Erythroblast (primary cell): ENCODE results near the gene ARHGAP24.

Source experiments
- GATA1 ChIP-seq: IDR thresholded peaks from 2 replicates; pipeline ENCODE4 v1.6.1; 2011; ENCODE audit warnings: low read depth, mild to moderate bottlenecking, control low read depth, low read length, moderate library complexity
- POLR2A ChIP-seq: IDR thresholded peaks from 2 replicates; pipeline ENCODE4 v1.6.1; 2011; ENCODE audit warnings: mild to moderate bottlenecking, low read length

DNA sequence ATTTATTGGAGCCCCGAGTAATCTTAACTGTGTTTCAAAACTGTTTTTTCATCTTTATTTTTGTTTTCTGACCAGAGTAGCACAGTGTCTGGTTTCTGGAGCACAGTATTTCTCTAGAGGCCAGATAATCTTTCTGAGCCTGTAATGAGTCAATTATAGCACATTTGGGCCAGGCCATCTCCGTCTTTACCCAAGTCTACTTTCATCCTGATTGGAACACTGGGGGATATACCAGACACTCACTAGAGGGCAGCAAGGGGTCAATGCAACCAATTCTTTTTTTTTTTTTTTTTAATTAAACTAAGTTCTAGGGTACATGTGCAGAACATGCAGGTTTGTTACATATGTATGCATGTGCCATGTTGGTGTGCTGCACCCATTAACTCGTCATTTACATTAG is 282.0 kb downstream of the ARHGAP24 start:
- TF ChIP-seq POLR2A: no peak
- no peak for TF ChIP-seq GATA1
